HG03025 (cell line): ENCODE results near the gene LUC7L.
"Not testable (repeated sequence)": the region's sequence is repeated elsewhere in the genome, so short reads cannot be mapped to it uniquely, and the experiment has no call there.

Experiments
- ATAC-seq: cut with Tn5 transposase; IDR thresholded peaks from one replicate; pipeline ENCODE4 v1.9.1; 2021; ENCODE audit warnings: mild to moderate bottlenecking, moderate library complexity; ENCODE audit not compliant: unreplicated experiment, low FRiP score

Gene LUC7L

GRCh38 chr16:180681-181564 is 48.3 kb downstream of the LUC7L start:
- no peak for ATAC-seq

GRCh38 chr16:180101-180675 is 49.1 kb downstream of the LUC7L start, which contains the start of gene HBQ1:
Gene HBQ1, plus strand, starts transcription at chr16:180459. Its CDS starts 28 bp downstream, at chr16:180487.
- ATAC-seq, result no peak

GRCh38 chr16:179211-180092 is 49.8 kb downstream of the LUC7L start:
- no peak for ATAC-seq

GRCh38 chr16:178668-179015 is 50.6 kb downstream of the LUC7L start:
- ATAC-seq, result no peak

- no peak for ATAC-seq
Observed at GRCh38 chr16:177981-178667, 51.1 kb downstream of the LUC7L start.

GRCh38 chr16:177394-177822 is 51.8 kb downstream of the LUC7L start:
- no peak for ATAC-seq

GRCh38 chr16:176477-177382 is 52.5 kb downstream of the LUC7L start, which contains the start of gene HBA1:
Gene HBA1, plus strand, starts transcription at chr16:176680. Its CDS starts 37 bp downstream, at chr16:176717.
- not testable (repeated sequence) for ATAC-seq

- ATAC-seq, result not testable (repeated sequence)
Observed at GRCh38 chr16:176006-176405, 53.2 kb downstream of the LUC7L start.

GRCh38 chr16:175011-175949 is 54.0 kb downstream of the LUC7L start:
- no peak for ATAC-seq

GRCh38 chr16:173928-174769 is 55.1 kb downstream of the LUC7L start:
- not testable (repeated sequence) for ATAC-seq

- ATAC-seq, result not testable (repeated sequence)
Observed at GRCh38 chr16:173211-173854, 55.9 kb downstream of the LUC7L start.

GRCh38 chr16:172374-172941 is 56.8 kb downstream of the LUC7L start, which contains the start of gene HBA2:
Gene HBA2, plus strand, starts transcription at chr16:172876. Its CDS starts 37 bp downstream, at chr16:172913.
- ATAC-seq, result not testable (repeated sequence)

GRCh38 chr16:170788-171187 is 58.5 kb downstream of the LUC7L start:
- no peak for ATAC-seq

GRCh38 chr16:170088-170507 is 59.2 kb downstream of the LUC7L start:
- not testable (repeated sequence) for ATAC-seq

- no peak for ATAC-seq
Observed at GRCh38 chr16:169014-169413, 60.2 kb downstream of the LUC7L start.

GRCh38 chr16:168424-168823 is 60.8 kb downstream of the LUC7L start:
- no peak for ATAC-seq
